Astrocyte (in vitro differentiated cells and primary cell): ENCODE data around the gene CLDN6. TPM values are rescaled to one million over a fixed set of nuclear protein-coding genes. Genes with fewer than 3 reads are reported as not detected.

Experiments used
- DNase-seq: peaks from one replicate; pipeline ENCODE4 v3.0.0-alpha.2; 2010; ENCODE audit warnings: low read depth
- FAIRE-seq: peaks from 2 replicates; lab custom pipeline; 2011; peaks lifted over from hg19 to GRCh38; lab: Jason Lieb, UNC
- H2AFZ ChIP-seq: 2 replicates; pipeline ENCODE4 v1.6.0; 2012; ENCODE audit warnings: low read depth, low read length, inconsistent platforms
- H3K27ac ChIP-seq: 2 replicates; pipeline ENCODE4 v1.5.1; 2011; ENCODE audit warnings: low read depth, low read length, inconsistent platforms
- H3K27me3 ChIP-seq: 2 replicates; pipeline ENCODE4 v1.6.0; 2011; ENCODE audit warnings: low read length, inconsistent platforms; ENCODE audit not compliant: insufficient read depth
- H3K36me3 ChIP-seq: 2 replicates; pipeline ENCODE4 v1.5.1; 2011; ENCODE audit warnings: low read length, inconsistent platforms; ENCODE audit not compliant: insufficient read depth
- H3K4me1 ChIP-seq: 2 replicates; pipeline ENCODE4 v1.5.1; 2011; ENCODE audit warnings: low read length, inconsistent platforms; ENCODE audit not compliant: insufficient read depth
- H3K4me2 ChIP-seq: 2 replicates; pipeline ENCODE4 v1.6.0; 2012; ENCODE audit warnings: low read length, inconsistent platforms
- H3K4me3 ChIP-seq: 2 replicates; pipeline ENCODE4 v1.5.1; 2011; ENCODE audit warnings: low read depth, mild to moderate bottlenecking, low read length, inconsistent platforms; ENCODE audit not compliant: insufficient read depth
- H3K79me2 ChIP-seq: 2 replicates; pipeline ENCODE4 v1.6.0; 2012; ENCODE audit warnings: mild to moderate bottlenecking, low read length, inconsistent platforms; ENCODE audit not compliant: insufficient read depth
- H3K9ac ChIP-seq: 2 replicates; pipeline ENCODE4 v1.6.0; 2012; ENCODE audit warnings: mild to moderate bottlenecking, low read length, inconsistent platforms
- H3K9me3 ChIP-seq: 2 replicates; pipeline ENCODE4 v1.5.1; 2012; ENCODE audit warnings: low read depth, mild to moderate bottlenecking, low read length, inconsistent platforms; ENCODE audit not compliant: insufficient read depth
- H4K20me1 ChIP-seq: 2 replicates; pipeline ENCODE4 v1.6.0; 2012; ENCODE audit warnings: low read length, inconsistent platforms; ENCODE audit not compliant: insufficient read depth
- H3K27ac Mint-ChIP-seq: one replicate; pipeline ENCODE4 v1.8.0; 2021; ENCODE audit warnings: mild to moderate bottlenecking, mixed read lengths; ENCODE audit not compliant: unreplicated experiment
- H3K27me3 Mint-ChIP-seq: one replicate; pipeline ENCODE4 v1.8.0; 2021; ENCODE audit warnings: low read depth, mixed read lengths; ENCODE audit not compliant: unreplicated experiment
- H3K36me3 Mint-ChIP-seq: one replicate; pipeline ENCODE4 v1.8.0; 2021; ENCODE audit warnings: low read depth, mixed read lengths; ENCODE audit not compliant: unreplicated experiment
- H3K4me1 Mint-ChIP-seq: one replicate; pipeline ENCODE4 v1.8.0; 2021; ENCODE audit warnings: low read depth, mixed read lengths; ENCODE audit not compliant: unreplicated experiment
- H3K4me3 Mint-ChIP-seq: one replicate; pipeline ENCODE4 v1.8.0; 2021; ENCODE audit warnings: mild to moderate bottlenecking, moderate library complexity, mixed read lengths; ENCODE audit not compliant: unreplicated experiment
- H3K9me3 Mint-ChIP-seq: one replicate; pipeline ENCODE4 v1.8.0; 2021; ENCODE audit warnings: mild to moderate bottlenecking, mixed read lengths; ENCODE audit not compliant: unreplicated experiment
- EZH2 ChIP-seq: IDR thresholded peaks from 2 replicates; pipeline ENCODE4 v1.6.1; 2012; ENCODE audit warnings: mild to moderate bottlenecking, low read length, inconsistent platforms; ENCODE audit not compliant: insufficient read depth
- total RNA-seq: library from RNA; stranded (reverse); gene quantifications from 2 replicates; pipeline ENCODE4 v1.2.1, GENCODE V29; 2021
- TF ChIP-seq, protein P1 (sequence below): IDR thresholded peaks from 2 replicates; pipeline ENCODE4 v1.5.1; 2011; ENCODE audit warnings: low read depth, mild to moderate bottlenecking, inconsistent platforms, low read length, moderate library complexity; ENCODE audit not compliant: insufficient read depth

The CLDN6 gene
- total RNA-seq, 1 donor from 2014 or later = 584 TPM

- Histone ChIP-seq H3K4me1 (no peaks in the 10 kb centered on the region), H4K20me1 (peaks cover 3% of the 10 kb centered on the region), H2AFZ (no peak overlapping the region), H3K9me3 (no peaks in the 10 kb centered on the region), H3K9ac (no peak overlapping the region), H3K4me3 (no peak overlapping the region), H3K4me2 (no peak overlapping the region), H3K36me3 (no peaks in the 10 kb centered on the region), H3K79me2 (no peaks in the 10 kb centered on the region), H3K27me3 (peaks cover 16% of the 10 kb centered on the region), H3K27ac (no peak overlapping the region)
- Mint-ChIP-seq H3K27me3 (peaks cover 27% of the 10 kb centered on the region), H3K4me3 (no peak overlapping the region), H3K9me3 (peaks cover 3% of the 10 kb centered on the region), H3K36me3 (peaks cover 5% of the 10 kb centered on the region), H3K27ac (no peak overlapping the region), H3K4me1 (no peaks in the 10 kb centered on the region)
- FAIRE-seq = no peak
- peak; percentile 31 for TF ChIP-seq EZH2
- TF ChIP-seq, protein P1, sequence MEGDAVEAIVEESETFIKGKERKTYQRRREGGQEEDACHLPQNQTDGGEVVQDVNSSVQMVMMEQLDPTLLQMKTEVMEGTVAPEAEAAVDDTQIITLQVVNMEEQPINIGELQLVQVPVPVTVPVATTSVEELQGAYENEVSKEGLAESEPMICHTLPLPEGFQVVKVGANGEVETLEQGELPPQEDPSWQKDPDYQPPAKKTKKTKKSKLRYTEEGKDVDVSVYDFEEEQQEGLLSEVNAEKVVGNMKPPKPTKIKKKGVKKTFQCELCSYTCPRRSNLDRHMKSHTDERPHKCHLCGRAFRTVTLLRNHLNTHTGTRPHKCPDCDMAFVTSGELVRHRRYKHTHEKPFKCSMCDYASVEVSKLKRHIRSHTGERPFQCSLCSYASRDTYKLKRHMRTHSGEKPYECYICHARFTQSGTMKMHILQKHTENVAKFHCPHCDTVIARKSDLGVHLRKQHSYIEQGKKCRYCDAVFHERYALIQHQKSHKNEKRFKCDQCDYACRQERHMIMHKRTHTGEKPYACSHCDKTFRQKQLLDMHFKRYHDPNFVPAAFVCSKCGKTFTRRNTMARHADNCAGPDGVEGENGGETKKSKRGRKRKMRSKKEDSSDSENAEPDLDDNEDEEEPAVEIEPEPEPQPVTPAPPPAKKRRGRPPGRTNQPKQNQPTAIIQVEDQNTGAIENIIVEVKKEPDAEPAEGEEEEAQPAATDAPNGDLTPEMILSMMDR = no peak
- no peak for DNase-seq
These were observed 33.5 kb upstream of the CLDN6 start for GRCh38 chr16:3051494-3051893.

GRCh38 chr16:3051009-3051408 lies 33.0 kb upstream of the CLDN6 start:
- no peaks in the 10 kb centered on the region for H3K9me3 ChIP-seq
- H3K4me3 ChIP-seq = no peak overlapping the region
- H3K4me2 ChIP-seq = no peak overlapping the region
- peaks cover 27% of the 10 kb centered on the region for H3K27me3 Mint-ChIP-seq
- DNase-seq = no peak
- H3K4me1 Mint-ChIP-seq = no peaks in the 10 kb centered on the region
- no peaks in the 10 kb centered on the region for H3K79me2 ChIP-seq
- H3K9ac ChIP-seq = no peak overlapping the region
- peaks cover 5% of the 10 kb centered on the region for H3K36me3 Mint-ChIP-seq
- no peak for FAIRE-seq
- H3K4me3 Mint-ChIP-seq = no peak overlapping the region
- H4K20me1 ChIP-seq = peaks cover 3% of the 10 kb centered on the region
- peaks cover 3% of the 10 kb centered on the region for H3K9me3 Mint-ChIP-seq
- H3K36me3 ChIP-seq = no peaks in the 10 kb centered on the region
- no peak overlapping the region for H3K27ac ChIP-seq
- TF ChIP-seq, protein P1 = no peak
- TF ChIP-seq EZH2 = no peak
- peaks cover under 1% of the 10 kb centered on the region for H3K4me1 ChIP-seq
- peaks cover 16% of the 10 kb centered on the region for H3K27me3 ChIP-seq
- no peak overlapping the region for H3K27ac Mint-ChIP-seq
- no peak overlapping the region for H2AFZ ChIP-seq

DNA sequence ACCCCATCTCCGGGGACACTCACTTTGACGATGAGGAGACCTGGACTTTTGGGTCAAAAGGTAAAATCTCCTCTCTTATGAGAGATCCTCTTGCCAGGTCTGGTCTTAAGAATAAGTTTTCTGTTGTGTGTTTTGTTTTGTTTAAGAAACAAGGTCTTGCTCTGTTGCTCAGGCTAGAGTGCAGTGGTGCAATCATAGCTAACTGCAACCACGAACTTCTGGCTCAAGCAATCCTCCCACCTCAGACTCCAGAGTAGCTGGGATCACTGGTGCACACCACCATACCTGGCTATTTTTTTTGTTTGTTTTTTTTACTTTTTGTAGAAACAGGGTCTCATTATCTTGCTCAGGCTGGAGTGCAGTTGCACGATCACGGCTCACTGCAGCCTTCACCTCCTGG lies 32.5 kb upstream of the CLDN6 start:
- no peak for DNase-seq
- Histone ChIP-seq H3K9ac (no peak overlapping the region), H3K79me2 (no peaks in the 10 kb centered on the region), H3K9me3 (no peaks in the 10 kb centered on the region), H4K20me1 (peaks cover 3% of the 10 kb centered on the region), H3K36me3 (no peaks in the 10 kb centered on the region), H2AFZ (no peak overlapping the region), H3K4me3 (no peak overlapping the region), H3K27me3 (peaks cover 19% of the 10 kb centered on the region), H3K4me1 (peaks cover 5% of the 10 kb centered on the region), H3K27ac (no peak overlapping the region), H3K4me2 (no peak overlapping the region)
- peaks cover 27% of the 10 kb centered on the region for H3K27me3 Mint-ChIP-seq
- no peak overlapping the region for H3K27ac Mint-ChIP-seq
- H3K9me3 Mint-ChIP-seq = peaks cover 3% of the 10 kb centered on the region
- no peak overlapping the region for H3K4me3 Mint-ChIP-seq
- H3K36me3 Mint-ChIP-seq = peaks cover 5% of the 10 kb centered on the region
- H3K4me1 Mint-ChIP-seq = no peaks in the 10 kb centered on the region
- no peak for TF ChIP-seq EZH2
- TF ChIP-seq, protein P1 = no peak
- no peak for FAIRE-seq
